Activated T-cell treated with anti-CD3 and anti-CD28 coated beads, Interleukin-2, amount 50 U/mL, for 24 hours (primary cell): ENCODE measurements around the gene SLC29A3.
"Not testable (repeated sequence)": the region's sequence is repeated elsewhere in the genome, so short reads cannot be mapped to it uniquely, and the experiment has no call there.

Experiments
- DNase-seq: peaks from one replicate; pipeline ENCODE4 v3.0.0-alpha.2; 2020
- H3K27ac Mint-ChIP-seq: 2 replicates; pipeline ENCODE4 v1.8.0; 2020; ENCODE audit warnings: mild to moderate bottlenecking, mixed read lengths
- H3K27me3 Mint-ChIP-seq: 2 replicates; pipeline ENCODE4 v1.8.0; 2020; ENCODE audit warnings: mixed read lengths
- H3K36me3 Mint-ChIP-seq: 2 replicates; pipeline ENCODE4 v1.8.0; 2020; ENCODE audit warnings: low read depth, mixed read lengths
- H3K4me1 Mint-ChIP-seq: 2 replicates; pipeline ENCODE4 v1.8.0; 2020; ENCODE audit warnings: low read depth, mixed read lengths
- H3K4me3 Mint-ChIP-seq: 2 replicates; pipeline ENCODE4 v1.8.0; 2020; ENCODE audit warnings: mild to moderate bottlenecking, moderate library complexity, mixed read lengths
- H3K9me3 Mint-ChIP-seq: 2 replicates; pipeline ENCODE4 v1.8.0; 2020; ENCODE audit warnings: mixed read lengths

Gene SLC29A3

GRCh38 chr10:71290806-71291527 lies 28.1 kb upstream of the SLC29A3 start:
- H3K36me3 Mint-ChIP-seq = no peaks in the 10 kb centered on the region
- H3K4me1 Mint-ChIP-seq = no peaks in the 10 kb centered on the region
- no peaks in the 10 kb centered on the region for H3K9me3 Mint-ChIP-seq
- no peaks in the 10 kb centered on the region for H3K27me3 Mint-ChIP-seq
- no peak overlapping the region for H3K4me3 Mint-ChIP-seq
- DNase-seq = no peak
- H3K27ac Mint-ChIP-seq = no peak overlapping the region

- Mint-ChIP-seq H3K4me1 (no peaks in the 10 kb centered on the region), H3K27me3 (no peaks in the 10 kb centered on the region), H3K36me3 (no peaks in the 10 kb centered on the region), H3K27ac (no peak overlapping the region), H3K4me3 (no peak overlapping the region), H3K9me3 (no peaks in the 10 kb centered on the region)
- no peak for DNase-seq
These were observed 27.5 kb upstream of the SLC29A3 start for GRCh38 chr10:71291528-71291900.

GRCh38 chr10:71292624-71293445 lies 26.2 kb upstream of the SLC29A3 start:
- Mint-ChIP-seq H3K9me3 (no peaks in the 10 kb centered on the region), H3K27me3 (no peaks in the 10 kb centered on the region), H3K36me3 (no peaks in the 10 kb centered on the region), H3K4me1 (no peaks in the 10 kb centered on the region), H3K27ac (no peak overlapping the region), H3K4me3 (no peak overlapping the region)
- DNase-seq = no peak

GRCh38 chr10:71293446-71294084 lies 25.5 kb upstream of the SLC29A3 start:
- no peaks in the 10 kb centered on the region for H3K4me1 Mint-ChIP-seq
- no peak overlapping the region for H3K27ac Mint-ChIP-seq
- H3K27me3 Mint-ChIP-seq = peaks cover 1% of the 10 kb centered on the region
- no peaks in the 10 kb centered on the region for H3K36me3 Mint-ChIP-seq
- no peaks in the 10 kb centered on the region for H3K9me3 Mint-ChIP-seq
- no peak overlapping the region for H3K4me3 Mint-ChIP-seq
- no peak for DNase-seq

GRCh38 chr10:71294091-71294561 lies 24.9 kb upstream of the SLC29A3 start:
- Mint-ChIP-seq H3K36me3 (no peaks in the 10 kb centered on the region), H3K27me3 (peaks cover 3% of the 10 kb centered on the region), H3K4me3 (no peak overlapping the region), H3K27ac (no peak overlapping the region), H3K4me1 (no peaks in the 10 kb centered on the region), H3K9me3 (no peaks in the 10 kb centered on the region)
- DNase-seq = no peak

GRCh38 chr10:71294856-71295255 lies 24.2 kb upstream of the SLC29A3 start:
- no peak for DNase-seq
- Mint-ChIP-seq H3K27me3 (peaks cover 3% of the 10 kb centered on the region), H3K27ac (no peak overlapping the region), H3K36me3 (no peaks in the 10 kb centered on the region), H3K4me3 (no peak overlapping the region), H3K4me1 (no peaks in the 10 kb centered on the region), H3K9me3 (no peaks in the 10 kb centered on the region)

GRCh38 chr10:71295641-71296040 lies 23.4 kb upstream of the SLC29A3 start:
- no peak overlapping the region for H3K27ac Mint-ChIP-seq
- peaks cover 3% of the 10 kb centered on the region for H3K27me3 Mint-ChIP-seq
- no peak overlapping the region for H3K4me3 Mint-ChIP-seq
- no peaks in the 10 kb centered on the region for H3K9me3 Mint-ChIP-seq
- H3K36me3 Mint-ChIP-seq = no peaks in the 10 kb centered on the region
- no peak for DNase-seq
- no peaks in the 10 kb centered on the region for H3K4me1 Mint-ChIP-seq

- no peak for DNase-seq
- Mint-ChIP-seq H3K36me3 (no peaks in the 10 kb centered on the region), H3K9me3 (no peaks in the 10 kb centered on the region), H3K4me3 (no peak overlapping the region), H3K27ac (no peak overlapping the region), H3K27me3 (peaks cover 3% of the 10 kb centered on the region), H3K4me1 (no peaks in the 10 kb centered on the region)
These were observed 23.0 kb upstream of the SLC29A3 start for GRCh38 chr10:71296086-71296485.

GRCh38 chr10:71296811-71297210 lies 22.2 kb upstream of the SLC29A3 start:
- not testable (repeated sequence) for H3K36me3 Mint-ChIP-seq, H3K4me1 Mint-ChIP-seq, H3K27ac Mint-ChIP-seq, H3K4me3 Mint-ChIP-seq, H3K27me3 Mint-ChIP-seq, H3K9me3 Mint-ChIP-seq, DNase-seq

GRCh38 chr10:71297343-71297742 lies 21.7 kb upstream of the SLC29A3 start:
- Mint-ChIP-seq H3K27ac (no peak overlapping the region), H3K36me3 (no peaks in the 10 kb centered on the region), H3K27me3 (peaks cover 6% of the 10 kb centered on the region), H3K4me3 (no peak overlapping the region), H3K4me1 (no peaks in the 10 kb centered on the region), H3K9me3 (no peaks in the 10 kb centered on the region)
- DNase-seq = no peak

- Mint-ChIP-seq H3K27me3 (peaks cover 6% of the 10 kb centered on the region), H3K4me3 (no peak overlapping the region), H3K36me3 (no peaks in the 10 kb centered on the region), H3K4me1 (no peaks in the 10 kb centered on the region), H3K9me3 (no peaks in the 10 kb centered on the region), H3K27ac (no peak overlapping the region)
- no peak for DNase-seq
These were observed 19.8 kb upstream of the SLC29A3 start for GRCh38 chr10:71299071-71299785.

GRCh38 chr10:71300555-71301370 lies 18.3 kb upstream of the SLC29A3 start:
- Mint-ChIP-seq H3K27me3 (peaks cover 6% of the 10 kb centered on the region), H3K9me3 (no peaks in the 10 kb centered on the region), H3K27ac (no peak overlapping the region), H3K4me1 (no peaks in the 10 kb centered on the region), H3K36me3 (no peaks in the 10 kb centered on the region), H3K4me3 (no peak overlapping the region)
- no peak for DNase-seq

- peaks cover 6% of the 10 kb centered on the region for H3K27me3 Mint-ChIP-seq
- H3K4me3 Mint-ChIP-seq = no peak overlapping the region
- no peaks in the 10 kb centered on the region for H3K36me3 Mint-ChIP-seq
- DNase-seq = no peak
- H3K27ac Mint-ChIP-seq = no peak overlapping the region
- H3K9me3 Mint-ChIP-seq = no peaks in the 10 kb centered on the region
- H3K4me1 Mint-ChIP-seq = no peaks in the 10 kb centered on the region
These were observed 17.6 kb upstream of the SLC29A3 start for GRCh38 chr10:71301371-71301916.
